GM21529 (cell line): ENCODE measurements around the gene RFX2.
"Not testable (repeated sequence)": the region's sequence is repeated elsewhere in the genome, so short reads cannot be mapped to it uniquely, and the experiment has no call there.

Source experiments
- ATAC-seq: cut with Tn5 transposase; IDR thresholded peaks from one replicate; pipeline ENCODE4 v1.9.1; 2021; ENCODE audit not compliant: unreplicated experiment

RFX2 gene

DNA sequence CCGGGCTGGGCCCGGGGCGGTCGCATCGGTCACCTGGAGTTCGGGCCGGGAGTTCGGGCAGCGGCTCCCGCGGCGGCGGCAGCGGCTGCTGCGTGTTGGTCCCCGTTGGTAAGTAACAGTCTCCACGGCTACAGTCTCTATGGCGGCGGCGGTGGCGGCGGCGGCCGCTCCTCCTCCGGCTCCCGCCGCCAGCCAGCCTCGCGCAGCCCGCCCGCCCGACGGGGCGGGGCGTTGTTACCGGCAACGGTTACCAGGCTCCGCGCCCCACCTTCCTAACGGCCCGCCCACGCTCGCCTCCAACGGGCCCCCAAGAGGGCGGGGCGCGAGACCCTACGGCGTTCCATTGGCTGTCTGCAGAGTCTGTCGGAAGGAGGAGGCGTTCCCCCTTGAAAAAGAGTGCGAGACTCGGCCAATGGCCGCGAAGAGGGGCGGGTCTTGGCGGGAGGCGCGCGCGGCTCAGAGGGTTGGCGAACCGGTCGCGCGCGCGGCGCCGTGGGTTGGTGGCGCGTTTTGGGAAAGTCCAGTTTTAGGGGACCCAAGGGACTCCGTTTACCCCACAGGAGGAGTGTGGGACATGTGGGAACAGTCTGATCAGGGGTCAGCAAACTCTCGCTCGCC lies at the start of gene RFX2:
Gene RFX2 (minus strand): TSS at position 141 of the 618 bp plus-strand sequence. CDS start 63,004 bp downstream, outside the sequence.
- ATAC-seq, result peak; percentile 93

DNA sequence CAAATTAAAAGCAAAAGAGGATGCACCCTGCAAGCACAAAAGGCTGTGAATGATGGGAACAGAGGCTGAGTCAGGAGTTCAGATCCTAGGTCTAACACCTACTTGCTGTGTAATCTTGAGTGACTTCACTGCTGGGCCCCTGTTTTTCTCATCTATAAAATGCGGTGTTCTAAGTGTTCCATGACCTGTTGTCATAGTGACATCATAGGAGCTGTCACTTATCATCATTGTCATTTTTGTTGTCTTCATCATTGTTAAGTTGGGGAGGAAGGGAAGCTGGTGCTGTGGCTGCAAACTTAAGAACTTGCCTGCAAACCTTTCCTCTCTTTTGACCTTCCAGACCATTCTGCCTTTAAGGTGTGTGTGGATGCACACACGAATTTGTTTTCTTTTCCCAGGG lies 45.7 kb upstream of the RFX2 start:
- ATAC-seq, result no peak

GRCh38 chr19:6150289-6150688 lies 40.0 kb upstream of the RFX2 start:
- ATAC-seq, result no peak

DNA sequence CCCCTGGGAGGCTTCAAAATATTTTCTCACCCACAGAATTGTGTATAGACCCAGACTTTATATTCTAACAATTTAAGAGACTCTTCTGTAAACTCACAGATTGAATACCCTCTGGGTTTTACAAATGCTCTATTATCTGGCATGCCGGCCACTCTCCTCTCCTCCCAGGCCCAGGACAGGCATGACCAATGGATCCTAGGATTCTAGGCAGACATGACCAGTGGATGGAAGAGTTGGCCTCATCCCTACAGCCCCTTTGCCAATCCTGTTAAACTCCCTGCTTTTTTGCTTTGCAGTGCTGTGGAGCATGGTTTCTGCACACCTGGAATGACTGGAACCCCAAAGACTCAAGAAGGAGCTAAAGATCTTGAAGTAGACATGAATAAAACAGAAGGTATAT lies 30.9 kb upstream of the RFX2 start:
- ATAC-seq, result no peak

DNA sequence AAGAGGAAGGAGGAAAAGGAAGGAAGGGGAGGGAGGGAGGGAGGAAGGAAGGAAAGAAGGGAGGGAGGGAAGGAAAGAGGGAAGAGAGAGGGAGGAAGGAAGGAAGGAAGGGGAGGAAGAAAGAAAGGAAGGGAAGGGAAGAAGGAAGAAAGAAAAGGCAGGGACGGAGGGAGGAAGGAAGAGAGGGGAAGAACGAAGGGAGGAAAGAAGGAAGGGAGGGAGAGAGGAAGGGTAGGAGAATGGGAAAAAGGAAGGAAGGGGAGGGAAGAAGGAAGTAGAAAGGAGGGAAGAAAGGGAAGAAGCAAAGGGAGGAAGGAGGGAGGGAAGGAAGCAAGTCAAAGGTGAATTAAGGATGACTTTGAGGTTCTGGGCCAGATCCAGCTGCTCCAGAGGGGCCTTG lies 28.2 kb upstream of the RFX2 start:
- ATAC-seq, result no peak

- ATAC-seq, result no peak
Observed at GRCh38 chr19:6138066-6138465, 27.8 kb upstream of the RFX2 start.

- ATAC-seq, result no peak
Observed at GRCh38 chr19:6133231-6133630, 22.9 kb upstream of the RFX2 start.

- ATAC-seq, result no peak
Observed at GRCh38 chr19:6132482-6132881, 22.2 kb upstream of the RFX2 start.

- ATAC-seq, result no peak
Observed at GRCh38 chr19:6127716-6128335, 17.5 kb upstream of the RFX2 start.

- ATAC-seq, result peak; percentile 57
Observed at GRCh38 chr19:6126335-6126974, 16.2 kb upstream of the RFX2 start.

DNA sequence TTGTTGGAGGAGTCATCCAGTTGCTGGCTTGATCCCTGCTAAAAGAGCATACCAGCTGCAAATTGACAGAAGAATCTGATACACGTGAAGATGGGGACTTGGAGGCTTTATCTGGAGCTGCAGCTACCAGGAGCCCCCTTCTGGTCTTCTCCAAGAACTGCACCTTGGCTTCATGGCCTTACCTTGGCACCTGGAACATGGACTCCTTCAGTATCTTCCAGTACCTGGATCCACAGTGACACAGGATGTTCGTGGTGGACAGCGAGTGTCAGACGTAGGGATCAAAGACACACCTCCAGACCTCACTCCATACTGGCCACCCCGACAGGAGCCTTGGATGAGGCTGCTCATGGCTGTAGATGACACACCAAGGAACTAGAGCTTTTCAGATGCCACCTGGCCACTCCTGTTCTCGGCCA lies 15.3 kb upstream of the RFX2 start:
- ATAC-seq, result no peak

DNA sequence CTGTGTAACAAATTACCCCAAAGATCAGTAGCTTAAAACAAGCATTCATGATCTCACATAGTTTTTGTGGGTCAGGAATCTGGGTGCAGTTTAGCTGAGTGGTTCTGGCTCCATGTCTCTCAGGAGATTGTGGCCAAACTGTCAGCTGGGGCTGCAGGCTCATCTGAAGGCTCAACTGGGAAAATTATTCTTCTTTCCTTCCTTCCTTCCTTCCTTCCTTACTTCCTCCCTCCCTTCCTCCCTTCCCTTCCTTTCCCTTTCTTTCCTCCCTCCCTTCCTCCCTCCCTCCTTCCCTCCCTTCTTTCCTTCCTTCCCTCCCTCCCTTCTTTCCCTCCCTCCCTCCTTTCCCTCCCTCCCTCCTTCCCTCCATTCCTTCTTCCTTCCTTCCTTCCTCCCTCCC lies 8.7 kb upstream of the RFX2 start:
- no peak for ATAC-seq

- ATAC-seq, result no peak
Observed at GRCh38 chr19:6118043-6118442, 7.7 kb upstream of the RFX2 start.

GRCh38 chr19:6117534-6117933 lies 7.2 kb upstream of the RFX2 start:
- no peak for ATAC-seq

- ATAC-seq, result no peak
Observed at GRCh38 chr19:6116749-6117430, 6.6 kb upstream of the RFX2 start.

DNA sequence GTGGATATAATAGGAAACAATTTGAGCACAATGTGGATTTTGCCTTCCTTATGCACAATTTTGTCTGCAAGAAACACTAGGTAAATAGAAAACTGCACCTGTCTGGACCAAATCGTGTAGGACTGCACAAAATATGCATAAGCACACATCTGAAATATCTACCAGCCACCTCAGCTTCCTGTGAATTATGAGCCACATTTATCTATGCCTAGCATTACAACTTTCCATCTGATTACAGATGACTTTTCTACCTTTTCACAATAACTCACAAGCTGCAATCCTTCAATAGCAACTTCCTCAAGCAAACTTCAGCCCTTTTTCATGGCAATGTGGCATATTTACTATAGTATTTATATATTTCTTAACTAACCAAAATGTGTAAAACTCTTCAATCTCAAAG lies 5.7 kb upstream of the RFX2 start:
- ATAC-seq, result no peak

- no peak for ATAC-seq
Observed at GRCh38 chr19:6113616-6114188, 3.4 kb upstream of the RFX2 start.

DNA sequence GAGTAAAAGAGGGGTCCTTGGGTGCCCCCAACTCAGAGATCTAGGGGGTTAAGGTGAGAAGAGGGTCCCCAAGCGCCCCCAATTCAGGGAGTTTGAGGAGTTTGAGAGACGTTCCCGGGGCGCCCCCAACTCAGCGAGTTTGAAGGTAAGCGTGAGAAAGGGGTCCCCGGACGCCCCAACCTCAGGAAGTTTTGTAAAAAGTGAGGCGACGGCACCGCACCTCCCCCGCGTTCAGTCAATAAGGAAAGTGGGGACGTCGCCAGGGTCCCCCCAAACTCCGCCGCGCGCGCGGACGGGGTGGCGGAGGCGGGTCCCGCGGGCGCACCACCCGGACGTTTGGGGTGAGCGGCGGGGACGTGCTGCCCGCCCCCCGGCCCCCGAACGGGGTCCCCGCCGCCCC lies 353 bp downstream of the RFX2 start:
- ATAC-seq, result no peak

DNA sequence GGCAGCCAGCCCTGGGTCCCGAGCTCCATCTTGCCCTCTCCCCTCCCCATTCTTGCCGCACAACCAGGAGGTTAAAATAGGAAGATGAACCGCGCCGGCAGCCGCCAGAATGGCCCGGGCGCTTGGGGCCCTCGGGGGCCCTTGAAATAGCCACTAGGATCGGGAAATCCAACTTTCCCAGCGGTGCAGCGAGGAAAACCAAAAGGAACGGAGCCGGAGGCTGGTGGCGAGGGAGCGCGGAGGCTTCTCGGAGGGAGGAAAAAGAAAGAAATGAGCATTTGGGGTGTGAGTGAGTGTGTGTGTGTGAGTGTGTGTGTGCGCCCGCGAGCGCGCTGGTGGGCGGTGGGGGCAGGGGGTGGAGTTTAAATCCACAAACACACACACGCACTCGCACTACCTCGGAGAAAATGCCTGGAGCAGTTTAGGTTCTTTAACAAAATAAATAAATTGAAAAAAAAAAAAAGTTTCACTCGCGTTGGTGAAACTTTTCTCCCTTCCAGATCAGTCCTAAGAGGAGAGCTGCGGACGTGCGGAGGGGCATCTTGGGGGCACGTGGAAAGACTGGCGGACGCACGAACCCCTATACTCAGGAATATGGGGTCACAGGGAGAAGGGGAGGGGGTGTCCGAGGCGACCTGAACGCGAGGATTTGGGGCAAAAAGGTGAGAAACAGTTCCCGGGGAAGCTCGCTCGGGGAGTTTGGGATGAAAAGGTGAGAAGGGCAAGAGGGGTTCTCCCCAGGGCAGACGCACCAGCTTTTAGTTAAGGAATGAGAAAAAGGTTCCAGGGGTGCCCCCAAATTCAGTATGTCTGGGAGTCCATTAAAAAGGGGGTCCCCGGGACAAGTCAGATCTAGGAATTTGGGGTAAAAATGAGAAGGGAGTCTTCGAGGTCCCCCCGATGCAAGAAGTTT lies 1.3 kb downstream of the RFX2 start:
- no peak for ATAC-seq

GRCh38 chr19:6106643-6107294 lies 3.5 kb downstream of the RFX2 start:
- ATAC-seq, result not testable (repeated sequence)
